Endodermal cell (in vitro differentiated cells): ENCODE measurements around the gene TMEM44. TPM values are rescaled to one million over a fixed set of nuclear protein-coding genes. Genes with fewer than 3 reads are reported as not detected.

ENCODE experiments used
- DNase-seq: peaks from one replicate; pipeline ENCODE4 v3.0.0-alpha.2; 2017
- H3K27ac ChIP-seq: 2 replicates; pipeline ENCODE4 v1.5.1; 2013; ENCODE audit warnings: mild to moderate bottlenecking, low read depth, low read length, moderate library complexity
- H3K27me3 ChIP-seq: 2 replicates; pipeline ENCODE4 v1.6.1; 2013; ENCODE audit warnings: mild to moderate bottlenecking, low read length, moderate library complexity; ENCODE audit not compliant: insufficient read depth, control insufficient read depth, poor library complexity, severe bottlenecking
- H3K36me3 ChIP-seq: 2 replicates; pipeline ENCODE4 v1.7.0; 2013; ENCODE audit warnings: mild to moderate bottlenecking, low read length, moderate library complexity; ENCODE audit not compliant: control insufficient read depth, insufficient read depth
- H3K4me1 ChIP-seq: one replicate; pipeline ENCODE4 v1.7.0; 2013; ENCODE audit warnings: low read length; ENCODE audit not compliant: control insufficient read depth, insufficient read depth
- H3K4me3 ChIP-seq: 2 replicates; pipeline ENCODE4 v1.5.1; 2013; ENCODE audit warnings: mild to moderate bottlenecking, low read length, moderate library complexity
- H3K9ac ChIP-seq: 2 replicates; pipeline ENCODE4 v1.6.1; 2013; ENCODE audit warnings: mild to moderate bottlenecking, low read length, moderate library complexity; ENCODE audit not compliant: poor library complexity, severe bottlenecking; ENCODE audit errors: extremely low read depth
- H3K9me3 ChIP-seq: 2 replicates; pipeline ENCODE4 v1.6.1; 2013; ENCODE audit warnings: mild to moderate bottlenecking, low read length, moderate library complexity; ENCODE audit not compliant: control insufficient read depth
- H3K27ac Mint-ChIP-seq: 2 replicates; pipeline ENCODE4 v1.8.0; 2020; ENCODE audit warnings: mixed read lengths
- H3K27me3 Mint-ChIP-seq: 2 replicates; pipeline ENCODE4 v1.8.0; 2021; ENCODE audit warnings: mild to moderate bottlenecking, mixed read lengths; ENCODE audit not compliant: insufficient read depth
- H3K36me3 Mint-ChIP-seq: 2 replicates; pipeline ENCODE4 v1.8.0; 2020; ENCODE audit warnings: low read depth, mixed read lengths
- H3K4me1 Mint-ChIP-seq: 2 replicates; pipeline ENCODE4 v1.8.0; 2020; ENCODE audit warnings: mixed read lengths
- H3K4me3 Mint-ChIP-seq: 2 replicates; pipeline ENCODE4 v1.8.0; 2020; ENCODE audit warnings: mild to moderate bottlenecking, moderate library complexity, mixed read lengths
- H3K9me3 Mint-ChIP-seq: 2 replicates; pipeline ENCODE4 v1.8.0; 2020; ENCODE audit warnings: mild to moderate bottlenecking, mixed read lengths
- CTCF ChIP-seq: fragments of 200-600 bp; sonication (generic); conservative IDR thresholded peaks from 2 replicates; pipeline ENCODE4 v1.5.0; 2021; ENCODE audit warnings: antibody characterized with exemption, mild to moderate bottlenecking
- WGBS, 2 experiments: methylation state at CpG; one replicate each; pipeline versions ENCODE4 v1.1.5 to v1.1.7; 2013; ENCODE audit warnings: missing lambda C conversion rate in 2 of 2, mixed read lengths in 1 of 2; ENCODE audit not compliant: insufficient coverage in 1 of 2, insufficient read length in 1 of 2; 5-methylcytosine and 5-hydroxymethylcytosine counted together
- total RNA-seq, 2 donors: library from RNA; stranded (reverse); fragmentation: NEBNext Ultra II Directional in 1 of 2; extraction: Animal tissue kit (Norgen Biotek cat#: 25700) in 1 of 2; gene quantifications; 2 replicates in 1 of 2; 3 replicates in 1 of 2; pipeline ENCODE4 v1.2.1, GENCODE V29; 2021

TMEM44 gene
- total RNA-seq, 2 donors from 2014 or later = 31.0 to 34.4 TPM

GRCh38 chr3:194587438-194587931, 45.7 kb downstream of the TMEM44 start:
- DNase-seq = no peak
- Mint-ChIP-seq H3K4me1 (peaks cover 9% of the 10 kb centered on the region), H3K4me3 (no peak overlapping the region), H3K36me3 (peaks cover 9% of the 10 kb centered on the region), H3K9me3 (no peaks in the 10 kb centered on the region), H3K27me3 (peaks cover 3% of the 10 kb centered on the region), H3K27ac (no peak overlapping the region)
- TF ChIP-seq CTCF = no peak
- no peak overlapping the region for H3K27ac ChIP-seq
- peaks cover 19% of the 10 kb centered on the region for H3K36me3 ChIP-seq
- H3K4me3 ChIP-seq = no peak overlapping the region
- no peaks in the 10 kb centered on the region for H3K4me1 ChIP-seq
- no peak overlapping the region for H3K9ac ChIP-seq
- H3K9me3 ChIP-seq = no peaks in the 10 kb centered on the region
- WGBS, 2 experiments = 90 to 99% methylated on average over 13 to 14 of the region's 14 CpGs
- no peaks in the 10 kb centered on the region for H3K27me3 ChIP-seq

GRCh38 chr3:194586836-194587235, 46.4 kb downstream of the TMEM44 start:
- H3K4me3 ChIP-seq = no peak overlapping the region
- H3K9me3 ChIP-seq = no peaks in the 10 kb centered on the region
- H3K27ac ChIP-seq = no peak overlapping the region
- no peaks in the 10 kb centered on the region for H3K27me3 ChIP-seq
- Mint-ChIP-seq H3K4me3 (no peak overlapping the region), H3K4me1 (peaks cover 9% of the 10 kb centered on the region), H3K36me3 (peaks cover 9% of the 10 kb centered on the region), H3K27me3 (peaks cover 3% of the 10 kb centered on the region), H3K9me3 (no peaks in the 10 kb centered on the region), H3K27ac (no peak overlapping the region)
- no peak for TF ChIP-seq CTCF
- H3K36me3 ChIP-seq = peaks cover 19% of the 10 kb centered on the region
- H3K9ac ChIP-seq = no peak overlapping the region
- no peak for DNase-seq
- no peaks in the 10 kb centered on the region for H3K4me1 ChIP-seq
- 90 to 96% methylated on average over 2 of the region's 2 CpGs for WGBS, 2 experiments

GRCh38 chr3:194585880-194586281, 47.3 kb downstream of the TMEM44 start:
- Histone ChIP-seq H3K9ac (no peak overlapping the region), H3K9me3 (no peaks in the 10 kb centered on the region), H3K27me3 (no peaks in the 10 kb centered on the region), H3K27ac (no peak overlapping the region), H3K36me3 (peaks cover 19% of the 10 kb centered on the region), H3K4me1 (no peaks in the 10 kb centered on the region), H3K4me3 (no peak overlapping the region)
- Mint-ChIP-seq H3K27ac (no peak overlapping the region), H3K4me1 (peaks cover 9% of the 10 kb centered on the region), H3K27me3 (peaks cover 3% of the 10 kb centered on the region), H3K9me3 (no peaks in the 10 kb centered on the region), H3K4me3 (no peak overlapping the region), H3K36me3 (peaks cover 9% of the 10 kb centered on the region)
- DNase-seq = no peak
- TF ChIP-seq CTCF = no peak
- 88 to 93% methylated on average over 4 to 5 of the region's 5 CpGs for WGBS, 2 experiments
